Measurements from ENCODE around the gene BCCIP.

The BCCIP gene

GRCh38 chr10:125840406-125840805, 17.1 kb downstream of the BCCIP start:
- no peak overlapping the region for H4K91ac ChIP-seq (ENCODE audit: low read depth, low read length)
- no peak overlapping the region for H2AFZ ChIP-seq (ENCODE audit: insufficient read depth, low read length, poor library complexity)
- no peaks in the 10 kb centered on the region for H3K79me1 ChIP-seq (ENCODE audit: low read length)
- H3K18ac ChIP-seq (ENCODE audit: low read length) = no peak overlapping the region
- no peak overlapping the region for H2BK12ac ChIP-seq (ENCODE audit: low read length)
- H3K4ac ChIP-seq (ENCODE audit: low read depth, low read length) = no peak overlapping the region
- H4K12ac ChIP-seq (ENCODE audit: low read depth, low read length) = no peak overlapping the region
- H4K8ac ChIP-seq (ENCODE audit: low read depth, low read length) = no peak overlapping the region
- H3K14ac ChIP-seq (ENCODE audit: low read length) = no peak overlapping the region
- no peaks in the 10 kb centered on the region for H3K9me3 ChIP-seq (ENCODE audit: insufficient read depth, low read depth, low read length)
- no peak overlapping the region for H3K4me3 ChIP-seq (ENCODE audit: low read depth, low read length)
- no peak overlapping the region for H3K9ac ChIP-seq (ENCODE audit: low read length)
- no peak overlapping the region for H2AK5ac ChIP-seq (ENCODE audit: low read length)
- H3K4me1 ChIP-seq (ENCODE audit: control insufficient read depth in 1 of 2, insufficient read depth in 2 of 2, low read length in 2 of 2) = no peaks in the 10 kb centered on the region
- no peaks in the 10 kb centered on the region for H3K27me3 ChIP-seq (ENCODE audit: insufficient read depth, low read length)
- no peaks in the 10 kb centered on the region for H3K79me2 ChIP-seq (ENCODE audit: control insufficient read depth, insufficient read depth, low read length, poor library complexity)
- H3K4me2 ChIP-seq (ENCODE audit: low read length) = no peak overlapping the region
- H2BK5ac ChIP-seq (ENCODE audit: low read depth, low read length, poor library complexity) = no peak overlapping the region
- H3K23ac ChIP-seq (ENCODE audit: low read length) = no peak overlapping the region
- no peak overlapping the region for H2BK120ac ChIP-seq (ENCODE audit: insufficient read depth, low read length, poor library complexity)
- no peak for DNase-seq
- WGBS (ENCODE audit: extremely low coverage, insufficient coverage, insufficient read length) = no CpG with 5 or more reads among the region's 9 CpGs
- H3K27ac ChIP-seq (ENCODE audit: low read depth, low read length) = no peak overlapping the region
- peaks cover 31 to 56% of the 10 kb centered on the region in 2 experiments for H3K36me3 ChIP-seq (ENCODE audit: control insufficient read depth in 1 of 2, insufficient read depth in 2 of 2, low read length in 2 of 2)

DNA sequence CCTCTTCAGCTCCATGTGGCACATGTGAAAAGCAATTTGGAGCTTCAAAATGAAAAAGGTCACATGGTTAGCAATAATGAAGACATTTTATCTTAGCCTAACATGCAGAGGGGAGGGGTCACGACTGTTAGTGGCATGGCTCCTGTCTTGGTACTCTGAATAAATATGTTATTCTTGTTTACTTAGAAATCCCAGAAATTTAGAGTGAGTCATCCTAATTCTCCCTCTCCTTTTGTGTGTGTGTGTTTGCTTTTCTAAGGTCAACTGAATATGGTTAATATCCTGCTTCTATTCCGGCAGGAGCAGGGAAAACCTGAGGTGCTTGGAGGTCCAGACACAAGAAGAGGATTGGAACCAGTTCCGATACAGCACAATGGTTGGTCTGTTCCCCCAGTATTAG, 17.6 kb downstream of the BCCIP start:
- no peak overlapping the region for H2AK5ac ChIP-seq (ENCODE audit: low read length)

DNA sequence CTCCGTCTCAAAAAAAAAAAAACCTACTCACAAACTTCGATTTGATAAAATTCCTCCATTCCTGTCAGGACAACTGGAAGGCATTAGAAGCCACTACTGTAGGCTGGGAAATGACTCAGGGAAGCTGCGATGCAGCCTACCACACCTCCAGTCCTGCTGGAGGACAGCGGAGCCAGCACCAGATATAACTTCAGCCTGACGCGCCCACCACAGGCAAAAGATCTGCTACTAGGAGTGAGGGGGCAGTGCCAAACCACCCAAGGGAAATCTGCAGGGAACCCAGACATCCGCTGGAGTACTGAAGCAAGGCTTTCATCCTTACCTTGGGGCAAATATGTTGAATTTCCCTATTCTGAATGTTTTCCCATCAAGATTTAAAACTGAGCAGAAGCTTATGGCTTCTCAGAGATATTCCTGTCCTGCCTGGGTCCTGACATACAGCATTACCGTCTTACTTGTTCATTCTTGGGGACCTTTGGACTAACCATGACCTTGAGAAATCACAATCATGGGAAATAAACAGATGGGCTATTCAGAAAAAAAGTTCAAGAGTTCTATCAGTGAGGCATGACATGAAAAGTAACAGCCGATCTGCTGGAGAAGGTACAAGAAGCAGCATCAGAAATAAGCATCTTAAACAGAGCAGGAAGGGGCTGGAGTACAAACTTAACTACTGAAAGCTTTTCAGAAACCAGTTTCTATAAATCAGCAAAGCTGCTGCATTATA, 20.4 kb downstream of the BCCIP start:
- H3K27me3 ChIP-seq (ENCODE audit: insufficient read depth, low read length) = no peaks in the 10 kb centered on the region
- no peak overlapping the region for H2BK120ac ChIP-seq (ENCODE audit: insufficient read depth, low read length, poor library complexity)
- no peaks in the 10 kb centered on the region for H3K4me1 ChIP-seq (ENCODE audit: control insufficient read depth in 1 of 2, insufficient read depth in 2 of 2, low read length in 2 of 2)
- no peak overlapping the region for H3K18ac ChIP-seq (ENCODE audit: low read length)
- H4K91ac ChIP-seq (ENCODE audit: low read depth, low read length) = no peak overlapping the region
- H4K8ac ChIP-seq (ENCODE audit: low read depth, low read length) = no peak overlapping the region
- H2AFZ ChIP-seq (ENCODE audit: insufficient read depth, low read length, poor library complexity) = no peak overlapping the region
- H3K4ac ChIP-seq (ENCODE audit: low read depth, low read length) = no peak overlapping the region
- H3K36me3 ChIP-seq (ENCODE audit: control insufficient read depth in 1 of 2, insufficient read depth in 2 of 2, low read length in 2 of 2) = peaks cover 36 to 50% of the 10 kb centered on the region in 2 experiments
- H3K9ac ChIP-seq (ENCODE audit: low read length) = no peak overlapping the region
- no CpG with 5 or more reads among the region's 9 CpGs for WGBS (ENCODE audit: extremely low coverage, insufficient coverage, insufficient read length)
- no peak overlapping the region for H3K14ac ChIP-seq (ENCODE audit: low read length)
- H2BK12ac ChIP-seq (ENCODE audit: low read length) = no peak overlapping the region
- no peak overlapping the region for H3K27ac ChIP-seq (ENCODE audit: low read depth, low read length)
- DNase-seq = no peak
- no peaks in the 10 kb centered on the region for H3K79me1 ChIP-seq (ENCODE audit: low read length)
- no peak overlapping the region for H3K4me3 ChIP-seq (ENCODE audit: low read depth, low read length)
- H3K9me3 ChIP-seq (ENCODE audit: insufficient read depth, low read depth, low read length) = no peaks in the 10 kb centered on the region
- H3K79me2 ChIP-seq (ENCODE audit: control insufficient read depth, insufficient read depth, low read length, poor library complexity) = no peaks in the 10 kb centered on the region
- H3K4me2 ChIP-seq (ENCODE audit: low read length) = no peak overlapping the region
- no peak overlapping the region for H4K12ac ChIP-seq (ENCODE audit: low read depth, low read length)
- H3K23ac ChIP-seq (ENCODE audit: low read length) = no peak overlapping the region
- no peak overlapping the region for H2AK5ac ChIP-seq (ENCODE audit: low read length)
- no peak overlapping the region for H2BK5ac ChIP-seq (ENCODE audit: low read depth, low read length, poor library complexity)

More for the DNA sequence above, 17.6 kb downstream of the BCCIP start:
- no peak overlapping the region for H4K91ac ChIP-seq (ENCODE audit: low read depth, low read length)
- no peak overlapping the region for H2BK120ac ChIP-seq (ENCODE audit: insufficient read depth, low read length, poor library complexity)
- no peaks in the 10 kb centered on the region for H3K9me3 ChIP-seq (ENCODE audit: insufficient read depth, low read depth, low read length)
- H3K4ac ChIP-seq (ENCODE audit: low read depth, low read length) = no peak overlapping the region
- H3K9ac ChIP-seq (ENCODE audit: low read length) = no peak overlapping the region
- no peak overlapping the region for H4K8ac ChIP-seq (ENCODE audit: low read depth, low read length)
- H3K79me2 ChIP-seq (ENCODE audit: control insufficient read depth, insufficient read depth, low read length, poor library complexity) = no peaks in the 10 kb centered on the region
- H3K14ac ChIP-seq (ENCODE audit: low read length) = no peak overlapping the region
- no peaks in the 10 kb centered on the region for H3K27me3 ChIP-seq (ENCODE audit: insufficient read depth, low read length)
- H3K23ac ChIP-seq (ENCODE audit: low read length) = no peak overlapping the region
- H2BK5ac ChIP-seq (ENCODE audit: low read depth, low read length, poor library complexity) = no peak overlapping the region
- DNase-seq = no peak
- H3K27ac ChIP-seq (ENCODE audit: low read depth, low read length) = no peak overlapping the region
- H3K4me1 ChIP-seq (ENCODE audit: control insufficient read depth in 1 of 2, insufficient read depth in 2 of 2, low read length in 2 of 2) = no peaks in the 10 kb centered on the region
- H2AFZ ChIP-seq (ENCODE audit: insufficient read depth, low read length, poor library complexity) = no peak overlapping the region
- no peak overlapping the region for H3K18ac ChIP-seq (ENCODE audit: low read length)
- no peak overlapping the region for H3K4me2 ChIP-seq (ENCODE audit: low read length)
- peaks cover 36 to 58% of the 10 kb centered on the region in 2 experiments for H3K36me3 ChIP-seq (ENCODE audit: control insufficient read depth in 1 of 2, insufficient read depth in 2 of 2, low read length in 2 of 2)
- WGBS (ENCODE audit: extremely low coverage, insufficient coverage, insufficient read length) = no CpG with 5 or more reads among the region's 3 CpGs
- no peaks in the 10 kb centered on the region for H3K79me1 ChIP-seq (ENCODE audit: low read length)
- no peak overlapping the region for H2BK12ac ChIP-seq (ENCODE audit: low read length)
- H4K12ac ChIP-seq (ENCODE audit: low read depth, low read length) = no peak overlapping the region
- H3K4me3 ChIP-seq (ENCODE audit: low read depth, low read length) = no peak overlapping the region

GRCh38 chr10:125844751-125845221, 21.4 kb downstream of the BCCIP start:
- Histone ChIP-seq H3K79me1 (ENCODE audit: low read length) (no peaks in the 10 kb centered on the region), H3K14ac (ENCODE audit: low read length) (no peak overlapping the region), H2BK5ac (ENCODE audit: low read depth, low read length, poor library complexity) (no peak overlapping the region), H3K4me3 (ENCODE audit: low read depth, low read length) (no peak overlapping the region), H4K91ac (ENCODE audit: low read depth, low read length) (no peak overlapping the region), H3K18ac (ENCODE audit: low read length) (no peak overlapping the region), H3K4ac (ENCODE audit: low read depth, low read length) (no peak overlapping the region), H4K8ac (ENCODE audit: low read depth, low read length) (no peak overlapping the region), H4K12ac (ENCODE audit: low read depth, low read length) (no peak overlapping the region), H3K36me3 (ENCODE audit: control insufficient read depth in 1 of 2, insufficient read depth in 2 of 2, low read length in 2 of 2) (peaks cover 33 to 48% of the 10 kb centered on the region in 2 experiments), H3K27ac (ENCODE audit: low read depth, low read length) (no peak overlapping the region), H3K9ac (ENCODE audit: low read length) (no peak overlapping the region), H3K27me3 (ENCODE audit: insufficient read depth, low read length) (no peaks in the 10 kb centered on the region), H3K4me1 (ENCODE audit: control insufficient read depth in 1 of 2, insufficient read depth in 2 of 2, low read length in 2 of 2) (no peaks in the 10 kb centered on the region), H3K4me2 (ENCODE audit: low read length) (no peak overlapping the region), H3K79me2 (ENCODE audit: control insufficient read depth, insufficient read depth, low read length, poor library complexity) (no peaks in the 10 kb centered on the region), H2BK12ac (ENCODE audit: low read length) (no peak overlapping the region), H2AK5ac (ENCODE audit: low read length) (no peak overlapping the region), H2AFZ (ENCODE audit: insufficient read depth, low read length, poor library complexity) (no peak overlapping the region), H2BK120ac (ENCODE audit: insufficient read depth, low read length, poor library complexity) (no peak overlapping the region), H3K9me3 (ENCODE audit: insufficient read depth, low read depth, low read length) (no peaks in the 10 kb centered on the region), H3K23ac (ENCODE audit: low read length) (no peak overlapping the region)
- WGBS (ENCODE audit: extremely low coverage, insufficient coverage, insufficient read length) = no CpG with 5 or more reads among the region's 7 CpGs
- DNase-seq = no peak
